Left lung (tissue), 10 donors: Measurements from ENCODE around the gene AP4M1. TPM values are rescaled to one million over a fixed set of nuclear protein-coding genes. Genes with fewer than 3 reads are reported as not detected.

Experiments
- ATAC-seq: fragments of 200-7000 bp; cut with Tn5 transposase; one replicate; pipeline ENCODE4 v1.9.1; 2020; ENCODE audit warnings: moderate library complexity
- DNase-seq, 4 donors: peaks; one replicate each; pipeline ENCODE4 v3.0.0-alpha.2; 2013 to 2020
- H3K27ac ChIP-seq, 2 donors: fragments of 200-600 bp; sonication (generic) in 1 of 2; one replicate each; pipeline versions ENCODE4 v1.5.0 to v1.8.0; 2020 to 2021
- H3K27me3 ChIP-seq, 2 donors: fragments of 200-600 bp; sonication (generic) in 1 of 2; one replicate each; pipeline versions ENCODE4 v1.5.0 to v1.8.0; 2020 to 2021
- H3K36me3 ChIP-seq, 2 donors: fragments of 200-600 bp; sonication (generic) in 1 of 2; one replicate each; pipeline versions ENCODE4 v1.5.0 to v1.8.0; 2020 to 2021
- H3K4me1 ChIP-seq, 2 donors: fragments of 200-600 bp; one replicate each; pipeline ENCODE4 v1.8.0; 2021
- H3K4me3 ChIP-seq, 2 donors: fragments of 200-600 bp; sonication (generic) in 1 of 2; one replicate each; pipeline versions ENCODE4 v1.5.0 to v1.8.0; 2020 to 2021; ENCODE audit warnings: mild to moderate bottlenecking in 1 of 2
- H3K9me3 ChIP-seq, 2 donors: fragments of 200-600 bp; sonication (generic) in 1 of 2; one replicate each; pipeline versions ENCODE4 v1.5.0 to v1.8.0; 2020 to 2021
- CTCF ChIP-seq, 2 donors: fragments of 200-600 bp; sonication (generic) in 1 of 2; IDR thresholded peaks; one replicate each; pipeline versions ENCODE4 v1.5.0 to v1.8.0; 2021; ENCODE audit warnings: antibody characterized with exemption in 2 of 2
- intact Hi-C, 2 donors: fragments of 100-400 bp; cut with DNase I; formaldehyde crosslinking; loops; one replicate each; pipeline versions ENCODE4 v1.11.2 to v1.14.2; 2022
- polyA plus RNA-seq, 6 donors: library from polyadenylated mRNA; unstranded; fragments of 120-200 nt; gene quantifications; one replicate each; pipeline ENCODE4 v1.2.1, GENCODE V29; 2013; ENCODE audit not compliant: insufficient read length in 6 of 6
- total RNA-seq, 2 donors: library from RNA; stranded (reverse); fragmentation: NEBNext Ultra II Directional; extraction: Animal tissue kit (Norgen Biotek cat#: 25700); gene quantifications; one replicate each; pipeline ENCODE4 v1.2.1, GENCODE V29; 2021
- donor health status: DM: no; HTN: yes; CAD: no.
- donor health status: DM: no; HTN: no; CAD: no.

The AP4M1 gene
- total and polyA plus RNA-seq, 8 donors: 16.7 to 40.2 (median 37.5) TPM

GRCh38 chr7:100153708-100154535, 52.5 kb downstream of the AP4M1 start:
- no peak for TF ChIP-seq CTCF (IDR thresholded peaks at IDR 0.05)
- Histone ChIP-seq H3K4me1 (peaks cover 14 to 89% of the 10 kb centered on the region in 2 donors), H3K9me3 (no peaks in the 10 kb centered on the region), H3K27me3 (no peaks in the 10 kb centered on the region), H3K27ac (peak overlapping the region in 1 of 2 donors; percentile 28), H3K36me3 (peaks cover 0 to 46% of the 10 kb centered on the region in 2 donors), H3K4me3 (no peak overlapping the region)
- ATAC-seq: no peak
- DNase-seq: no peak
- intact Hi-C loops: no loop called here

GRCh38 chr7:100154651-100155491, 53.4 kb downstream of the AP4M1 start:
- Histone ChIP-seq H3K36me3 (peaks cover 0 to 46% of the 10 kb centered on the region in 2 donors), H3K27ac (no peak overlapping the region), H3K4me1 (peaks cover 15 to 86% of the 10 kb centered on the region in 2 donors), H3K9me3 (no peaks in the 10 kb centered on the region), H3K4me3 (no peak overlapping the region), H3K27me3 (no peaks in the 10 kb centered on the region)
- intact Hi-C loops: no loop called here
- no peak for TF ChIP-seq CTCF (IDR thresholded peaks at IDR 0.05)
- DNase-seq (no peak), ATAC-seq (no peak)

GRCh38 chr7:100155553-100156317, 54.3 kb downstream of the AP4M1 start:
- Histone ChIP-seq H3K27me3 (no peaks in the 10 kb centered on the region), H3K27ac (no peak overlapping the region), H3K4me3 (no peak overlapping the region), H3K36me3 (peaks cover 0 to 46% of the 10 kb centered on the region in 2 donors), H3K4me1 (peaks cover 13 to 79% of the 10 kb centered on the region in 2 donors), H3K9me3 (no peaks in the 10 kb centered on the region)
- intact Hi-C loops: no loop called here
- ATAC-seq (no peak), DNase-seq (no peak)
- TF ChIP-seq CTCF (IDR thresholded peaks at IDR 0.05): no peak

- Histone ChIP-seq H3K27ac (peak overlapping the region in 1 of 2 donors; percentile 82), H3K36me3 (peaks cover 0 to 46% of the 10 kb centered on the region in 2 donors), H3K9me3 (no peaks in the 10 kb centered on the region), H3K4me3 (peak overlapping the region in 1 of 2 donors; percentile 75), H3K4me1 (peaks cover 13 to 71% of the 10 kb centered on the region in 2 donors), H3K27me3 (no peaks in the 10 kb centered on the region)
- no peak for TF ChIP-seq CTCF (IDR thresholded peaks at IDR 0.05)
- intact Hi-C loops: no loop called here
- ATAC-seq (no peak), DNase-seq (no peak)
These were observed 55.1 kb downstream of the AP4M1 start for GRCh38 chr7:100156331-100157068.
